Breast epithelium (tissue), 4 donors: ENCODE results near the gene SNAI3. TPM values are rescaled to one million over a fixed set of nuclear protein-coding genes. Genes with fewer than 3 reads are reported as not detected.
A peak's percentile ranks its signal among the peaks of the same experiment; 100 is the strongest.

Experiments used
- DNase-seq, 2 donors: peaks; one replicate each; pipeline ENCODE4 v3.0.0-alpha.2; 2019; ENCODE audit warnings: low spot score in 2 of 2
- H3K27ac ChIP-seq, 2 donors: fragments of 200-600 bp; sonication (generic) in 1 of 2; one replicate each; pipeline ENCODE4 v1.5.1; 2016 to 2019; ENCODE audit warnings: mild to moderate bottlenecking in 1 of 2
- H3K27me3 ChIP-seq, 2 donors: fragments of 200-600 bp; sonication (generic) in 1 of 2; one replicate each; pipeline versions ENCODE4 v1.5.1 to v1.6.0; 2017 to 2019; ENCODE audit warnings: control low read depth in 1 of 2, mild to moderate bottlenecking in 1 of 2
- H3K36me3 ChIP-seq: fragments of 200-600 bp; one replicate; pipeline ENCODE4 v1.5.1; 2019
- H3K4me1 ChIP-seq, 2 donors: fragments of 200-600 bp; sonication (generic); one replicate each; pipeline ENCODE4 v1.5.1; 2016 to 2019; ENCODE audit warnings: control low read depth in 1 of 2
- H3K4me3 ChIP-seq, 3 donors: fragments of 200-600 bp; sonication (generic); 1 replicate in 2 of 3; 2 replicates in 1 of 3; pipeline ENCODE4 v1.5.1; 2016 to 2019; ENCODE audit warnings: mild to moderate bottlenecking in 3 of 3, moderate library complexity in 2 of 3
- H3K9me3 ChIP-seq, 2 donors: fragments of 200-600 bp; sonication (generic) in 1 of 2; one replicate each; pipeline ENCODE4 v1.5.1; 2016 to 2019; ENCODE audit warnings: control low read depth in 1 of 2
- POLR2A ChIP-seq: fragments of 450-650 bp; IDR thresholded peaks from one replicate; pipeline ENCODE4 v1.6.1; 2016; ENCODE audit warnings: antibody characterized with exemption, mild to moderate bottlenecking, moderate library complexity
- POLR2AphosphoS5 ChIP-seq, 3 donors: sonication (generic); formaldehyde crosslinking; IDR thresholded peaks; one replicate each; pipeline ENCODE4 v1.6.1; 2017; ENCODE audit warnings: antibody characterized with exemption in 3 of 3
- intact Hi-C: fragments of 100-400 bp; cut with DNase I; formaldehyde crosslinking; loops from one replicate; pipeline ENCODE4 v1.15.1; 2023; ENCODE audit warnings: low total_unique reads
- total RNA-seq, 3 donors: library from RNA; depleted of rRNA; stranded (reverse); fragments of >200 nt; gene quantifications; one replicate each; pipeline ENCODE4 v1.1.0, GENCODE V29; 2016
- TF ChIP-seq, protein P1 (sequence below), 3 donors: fragments of 450-650 bp; IDR thresholded peaks; one replicate each; pipeline ENCODE4 v1.5.1; 2016 to 2017; ENCODE audit warnings: antibody characterized with exemption in 3 of 3, mild to moderate bottlenecking in 3 of 3, moderate library complexity in 3 of 3

Gene SNAI3
- total RNA-seq, 3 donors from 2014 or later: 0.66 to 0.96 (median 0.73) TPM

DNA sequence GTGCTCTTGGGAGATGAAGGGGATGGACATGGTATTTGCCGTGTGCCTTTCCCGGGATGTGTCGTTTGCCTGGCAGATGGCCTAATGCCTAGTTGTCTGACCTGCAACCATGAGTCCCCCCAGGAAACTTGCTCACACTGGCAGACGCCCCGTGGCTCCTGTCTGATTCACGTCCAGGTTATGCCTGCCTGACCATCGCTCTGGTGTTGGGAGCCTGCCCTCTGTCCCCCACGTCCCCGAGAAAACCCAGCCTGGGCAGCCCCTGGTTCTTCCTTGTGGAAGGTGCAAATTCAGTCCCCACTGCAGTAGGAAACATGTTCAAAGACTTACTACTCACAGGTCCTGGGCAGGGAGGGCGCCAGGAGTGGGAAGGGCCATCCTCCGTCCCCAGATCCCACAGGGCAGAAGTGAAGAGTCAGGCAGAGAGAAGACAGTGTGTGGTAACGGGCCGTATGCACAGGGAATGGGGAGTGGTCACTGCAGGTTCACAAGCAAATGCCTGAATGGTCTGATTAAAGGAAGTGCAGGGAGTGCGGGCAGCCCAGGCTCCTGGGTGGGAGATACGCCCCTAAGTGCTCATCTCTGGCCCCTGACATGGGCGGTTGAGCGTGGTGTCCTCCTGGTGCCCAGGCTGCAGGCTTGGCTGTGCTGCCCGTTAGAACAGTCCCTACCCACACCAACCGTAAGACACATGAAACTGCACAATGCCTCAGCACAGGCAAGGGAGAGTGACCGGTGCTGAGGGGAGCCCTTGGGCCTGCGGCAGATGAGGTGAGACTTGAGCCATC lies 4.2 kb upstream of the SNAI3 start:
- Histone ChIP-seq H3K27me3 (peaks cover 0 to 13% of the 10 kb centered on the region in 2 donors), H3K27ac (no peak overlapping the region)
- no peak for DNase-seq

DNA sequence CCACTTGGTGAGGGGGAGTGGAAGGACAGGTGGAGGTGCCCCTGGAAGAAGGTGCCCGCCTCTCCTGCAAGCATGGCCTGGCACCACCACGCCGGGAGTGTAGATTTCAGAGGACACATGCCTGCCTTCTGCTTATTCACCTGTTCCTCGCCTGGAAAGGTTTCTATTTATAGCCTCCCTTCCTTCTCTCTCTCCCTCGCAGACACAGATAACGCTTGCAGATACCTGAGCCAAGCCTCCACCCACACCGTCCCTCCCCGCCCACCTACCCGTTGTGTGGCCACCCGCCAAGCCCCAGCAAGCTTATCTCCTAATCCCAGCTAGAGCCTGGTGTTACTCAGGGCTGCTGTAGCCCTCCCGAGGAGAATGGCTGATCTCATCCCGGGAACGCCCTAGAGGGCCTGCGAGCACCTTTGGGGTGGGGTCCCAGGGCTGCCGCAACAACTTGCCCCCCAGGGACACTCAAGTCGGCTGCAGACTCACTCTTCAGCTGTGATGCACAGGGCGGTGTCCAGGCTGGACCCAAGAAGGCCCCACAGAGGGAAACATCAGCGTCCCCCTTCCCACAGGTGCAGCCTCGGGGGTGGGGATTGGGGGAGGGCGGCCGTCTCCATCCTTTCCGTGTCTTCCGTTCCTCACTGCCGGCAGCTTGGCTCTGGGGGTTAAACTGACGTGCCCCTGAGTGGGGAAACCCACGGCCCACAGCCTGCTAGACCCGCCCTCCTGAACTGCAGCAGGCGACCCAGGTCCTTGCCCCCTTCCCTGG lies 1.9 kb upstream of the SNAI3 start:
- peaks cover 6 to 8% of the 10 kb centered on the region in 2 donors for H3K4me1 ChIP-seq
- H3K36me3 ChIP-seq: no peaks in the 10 kb centered on the region
- H3K27me3 ChIP-seq: peaks cover 0 to 17% of the 10 kb centered on the region in 2 donors

More for the DNA sequence above, 4.2 kb upstream of the SNAI3 start:
- H3K9me3 ChIP-seq: no peaks in the 10 kb centered on the region
- intact Hi-C loops: no loop called here
- H3K4me1 ChIP-seq: peaks cover 5 to 8% of the 10 kb centered on the region in 2 donors
- TF ChIP-seq POLR2A (no peak), POLR2AphosphoS5 (IDR thresholded peaks at IDR 0.05) (no peak)
- TF ChIP-seq, protein P1, sequence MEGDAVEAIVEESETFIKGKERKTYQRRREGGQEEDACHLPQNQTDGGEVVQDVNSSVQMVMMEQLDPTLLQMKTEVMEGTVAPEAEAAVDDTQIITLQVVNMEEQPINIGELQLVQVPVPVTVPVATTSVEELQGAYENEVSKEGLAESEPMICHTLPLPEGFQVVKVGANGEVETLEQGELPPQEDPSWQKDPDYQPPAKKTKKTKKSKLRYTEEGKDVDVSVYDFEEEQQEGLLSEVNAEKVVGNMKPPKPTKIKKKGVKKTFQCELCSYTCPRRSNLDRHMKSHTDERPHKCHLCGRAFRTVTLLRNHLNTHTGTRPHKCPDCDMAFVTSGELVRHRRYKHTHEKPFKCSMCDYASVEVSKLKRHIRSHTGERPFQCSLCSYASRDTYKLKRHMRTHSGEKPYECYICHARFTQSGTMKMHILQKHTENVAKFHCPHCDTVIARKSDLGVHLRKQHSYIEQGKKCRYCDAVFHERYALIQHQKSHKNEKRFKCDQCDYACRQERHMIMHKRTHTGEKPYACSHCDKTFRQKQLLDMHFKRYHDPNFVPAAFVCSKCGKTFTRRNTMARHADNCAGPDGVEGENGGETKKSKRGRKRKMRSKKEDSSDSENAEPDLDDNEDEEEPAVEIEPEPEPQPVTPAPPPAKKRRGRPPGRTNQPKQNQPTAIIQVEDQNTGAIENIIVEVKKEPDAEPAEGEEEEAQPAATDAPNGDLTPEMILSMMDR (IDR thresholded peaks at IDR 0.05): no peak
- no peaks in the 10 kb centered on the region for H3K36me3 ChIP-seq
- H3K4me3 ChIP-seq: no peak overlapping the region

DNA sequence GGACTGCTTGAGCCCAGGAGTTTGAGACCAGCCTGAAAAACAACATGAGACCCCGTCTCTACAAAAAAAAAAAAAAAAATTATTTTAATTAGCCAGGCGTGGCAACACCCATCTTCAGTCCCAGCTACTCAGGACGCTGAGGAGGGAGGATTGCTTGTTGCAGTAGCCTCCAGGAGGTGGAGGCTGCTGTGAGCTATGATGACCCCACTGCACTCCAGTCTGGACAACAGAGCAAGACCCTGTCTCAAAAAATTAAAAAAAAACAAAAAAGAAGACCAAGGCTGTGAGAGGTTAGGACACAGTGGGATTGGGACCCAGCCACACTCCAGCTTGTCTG lies 1.3 kb upstream of the SNAI3 start:
- intact Hi-C loops: no loop called here
- Histone ChIP-seq H3K9me3 (no peaks in the 10 kb centered on the region), H3K4me3 (no peak overlapping the region), H3K27me3 (peaks cover 0 to 17% of the 10 kb centered on the region in 2 donors), H3K27ac (no peak overlapping the region), H3K36me3 (no peaks in the 10 kb centered on the region), H3K4me1 (peaks cover 6 to 8% of the 10 kb centered on the region in 2 donors)
- no peak for DNase-seq
- no peak for TF ChIP-seq POLR2A
- no peak for TF ChIP-seq POLR2AphosphoS5 (IDR thresholded peaks at IDR 0.05)
- TF ChIP-seq, protein P1 (IDR thresholded peaks at IDR 0.05): no peak

More for the DNA sequence above, 1.9 kb upstream of the SNAI3 start:
- no peak for TF ChIP-seq POLR2AphosphoS5 (IDR thresholded peaks at IDR 0.05)
- no peak for TF ChIP-seq POLR2A
- TF ChIP-seq, protein P1 (IDR thresholded peaks at IDR 0.05): no peak
- no peaks in the 10 kb centered on the region for H3K9me3 ChIP-seq
- H3K27ac ChIP-seq: no peak overlapping the region
- no peak overlapping the region for H3K4me3 ChIP-seq
- DNase-seq: no peak
- intact Hi-C loops: no loop called here

DNA sequence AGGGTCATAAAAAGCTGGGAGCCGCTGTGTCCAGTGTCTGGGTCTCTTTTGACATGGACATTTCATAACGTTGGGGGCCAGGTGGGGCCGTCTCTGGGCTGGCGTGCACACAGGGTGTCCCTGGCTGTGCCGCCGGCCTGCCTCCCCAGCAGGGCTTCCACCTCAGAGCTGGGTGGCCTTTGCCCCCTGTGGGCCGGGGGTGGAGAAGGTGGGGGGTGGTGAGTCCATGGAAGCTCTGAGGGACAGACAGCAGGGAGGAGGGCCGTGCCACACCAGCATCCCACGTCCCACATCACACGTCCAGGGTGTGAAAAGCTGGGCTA lies 908 bp upstream of the SNAI3 start:
- TF ChIP-seq, protein P1 (IDR thresholded peaks at IDR 0.05): no peak
- TF ChIP-seq POLR2AphosphoS5 (IDR thresholded peaks at IDR 0.05): no peak
- TF ChIP-seq POLR2A: no peak
- Histone ChIP-seq H3K27me3 (peaks cover 0 to 18% of the 10 kb centered on the region in 2 donors), H3K9me3 (no peaks in the 10 kb centered on the region), H3K27ac (no peak overlapping the region), H3K36me3 (no peaks in the 10 kb centered on the region), H3K4me3 (no peak overlapping the region), H3K4me1 (peaks cover 6 to 8% of the 10 kb centered on the region in 2 donors)
- DNase-seq: no peak
- intact Hi-C loops: no loop called here

DNA sequence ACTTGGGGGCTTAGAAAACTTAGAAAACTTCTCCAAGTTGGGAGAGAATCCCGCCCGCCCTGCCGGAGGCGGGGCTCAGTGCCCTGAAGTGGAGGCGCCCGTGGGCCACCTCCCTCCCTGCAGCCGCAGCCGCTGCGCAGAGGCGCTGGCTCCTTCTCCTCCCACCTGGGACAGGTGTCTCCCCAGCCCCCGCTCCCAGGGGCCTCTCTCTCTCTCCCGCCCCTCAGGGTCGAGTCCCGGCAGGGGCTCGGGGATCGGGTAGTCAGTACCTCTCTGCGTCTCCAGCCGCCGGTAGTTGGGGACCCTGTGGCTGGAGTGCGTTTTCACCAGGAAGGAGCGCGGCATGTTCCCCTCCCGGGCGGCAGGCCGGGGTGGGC lies 257 bp downstream of the SNAI3 start:
- DNase-seq: no peak
- TF ChIP-seq, protein P1 (IDR thresholded peaks at IDR 0.05): no peak
- TF ChIP-seq POLR2AphosphoS5 (IDR thresholded peaks at IDR 0.05) (no peak), POLR2A (no peak)
- Histone ChIP-seq H3K27me3 (peaks cover 0 to 26% of the 10 kb centered on the region in 2 donors), H3K4me1 (peaks cover 6 to 8% of the 10 kb centered on the region in 2 donors), H3K4me3 (peak overlapping the region; percentile 43 to 83 (median 64)), H3K36me3 (no peaks in the 10 kb centered on the region), H3K9me3 (no peaks in the 10 kb centered on the region), H3K27ac (no peak overlapping the region)
- intact Hi-C loops: no loop called here
